Hepatocyte (in vitro differentiated cells): ENCODE results near the gene COX7A1. TPM values are rescaled to one million over a fixed set of nuclear protein-coding genes. Genes with fewer than 3 reads are reported as not detected.

Experiments used
- DNase-seq: peaks from one replicate; pipeline ENCODE4 v3.0.0-alpha.2; 2016; ENCODE audit warnings: low spot score
- H2AFZ ChIP-seq: fragments of 200-600 bp; sonication (generic); 2 replicates; pipeline ENCODE4 v1.6.0; 2016; ENCODE audit warnings: antibody characterized with exemption, mild to moderate bottlenecking
- H3K27ac ChIP-seq: fragments of 200-600 bp; sonication (generic); 2 replicates; pipeline ENCODE4 v1.5.1; 2016; ENCODE audit warnings: mild to moderate bottlenecking
- H3K27me3 ChIP-seq: fragments of 200-600 bp; sonication (generic); 2 replicates; pipeline ENCODE4 v1.6.1; 2016
- H3K36me3 ChIP-seq: fragments of 200-600 bp; sonication (generic); replicated peaks from 2 replicates; pipeline ENCODE4 v1.5.1; 2016; ENCODE audit warnings: low read depth; ENCODE audit not compliant: insufficient read depth
- H3K4me1 ChIP-seq: fragments of 200-600 bp; sonication (generic); 2 replicates; pipeline ENCODE4 v1.5.1; 2016; ENCODE audit warnings: mild to moderate bottlenecking, moderate library complexity; ENCODE audit not compliant: insufficient read depth
- H3K4me2 ChIP-seq: fragments of 200-600 bp; sonication (generic); 2 replicates; pipeline ENCODE4 v1.6.0; 2016
- H3K4me3 ChIP-seq: fragments of 200-600 bp; sonication (generic); 2 replicates; pipeline ENCODE4 v1.5.1; 2016; ENCODE audit warnings: mild to moderate bottlenecking
- H3K79me2 ChIP-seq: fragments of 200-600 bp; sonication (generic); 2 replicates; pipeline ENCODE4 v1.6.0; 2017; ENCODE audit warnings: mild to moderate bottlenecking
- H3K9me2 ChIP-seq: fragments of 200-600 bp; sonication (generic); replicated peaks from 2 replicates; pipeline ENCODE4 v1.6.0; 2017; ENCODE audit warnings: mild to moderate bottlenecking; ENCODE audit not compliant: insufficient read depth
- H3K9me3 ChIP-seq: fragments of 200-600 bp; sonication (generic); 2 replicates; pipeline ENCODE4 v1.5.1; 2016; ENCODE audit warnings: low read depth, mild to moderate bottlenecking
- H4K20me1 ChIP-seq: fragments of 200-600 bp; sonication (generic); 2 replicates; pipeline ENCODE4 v1.6.0; 2016; ENCODE audit warnings: mild to moderate bottlenecking; ENCODE audit not compliant: insufficient read depth, poor library complexity, severe bottlenecking
- CTCF ChIP-seq: fragments of 200-600 bp; sonication (generic); IDR thresholded peaks from 2 replicates; pipeline ENCODE4 v1.5.1; 2016; ENCODE audit warnings: antibody characterized with exemption, mild to moderate bottlenecking; ENCODE audit not compliant: poor library complexity
- EZH2 ChIP-seq: fragments of 200-600 bp; sonication (generic); IDR thresholded peaks from 2 replicates; pipeline ENCODE4 v1.6.1; 2016; ENCODE audit warnings: antibody characterized with exemption, mild to moderate bottlenecking, borderline replicate concordance
- EZH2phosphoT487 ChIP-seq: fragments of 200-600 bp; sonication (generic); IDR thresholded peaks from one replicate; pipeline ENCODE4 v1.6.1; 2018; ENCODE audit warnings: antibody characterized with exemption, mild to moderate bottlenecking, low read depth, moderate library complexity; ENCODE audit not compliant: unreplicated experiment, severe bottlenecking
- WGBS: methylation state at CpG from one replicate; pipeline ENCODE4 v1.1.6; 2016; ENCODE audit warnings: low lambda C conversion rate; ENCODE audit errors: missing lambda C conversion rate; 5-methylcytosine and 5-hydroxymethylcytosine counted together
- polyA plus RNA-seq: library from polyadenylated mRNA; unstranded; fragments of >200 nt; fragmentation: Nextera tagmentation; extraction: Ambion mirVana; gene quantifications from 2 replicates; pipeline ENCODE4 v1.2.1, GENCODE V29; 2016
- total RNA-seq: library from RNA; depleted of rRNA; stranded (reverse); fragments of >200 nt; gene quantifications from 2 replicates; pipeline ENCODE4 v1.2.3, GENCODE V29; 2014

Gene COX7A1
- total and polyA plus RNA-seq, 2 experiments from 2014 or later: not detected

GRCh38 chr19:36172852-36173251 lies 20.6 kb upstream of the COX7A1 start:
- DNase-seq: no peak
- no peaks in the 10 kb centered on the region for H3K9me2 ChIP-seq
- H3K36me3 ChIP-seq: no peaks in the 10 kb centered on the region
- no peak overlapping the region for H3K4me2 ChIP-seq
- H3K27me3 ChIP-seq: no peaks in the 10 kb centered on the region
- 96% methylated on average over 5 of the region's 5 CpGs for WGBS
- H4K20me1 ChIP-seq: no peaks in the 10 kb centered on the region
- no peaks in the 10 kb centered on the region for H3K79me2 ChIP-seq
- no peak overlapping the region for H2AFZ ChIP-seq
- H3K27ac ChIP-seq: no peak overlapping the region
- no peaks in the 10 kb centered on the region for H3K9me3 ChIP-seq
- no peak overlapping the region for H3K4me3 ChIP-seq
- TF ChIP-seq EZH2: no peak
- TF ChIP-seq EZH2phosphoT487: no peak
- no peak for TF ChIP-seq CTCF
- H3K4me1 ChIP-seq: peaks cover 12% of the 10 kb centered on the region

- no peaks in the 10 kb centered on the region for H3K36me3 ChIP-seq
- no peaks in the 10 kb centered on the region for H4K20me1 ChIP-seq
- no peaks in the 10 kb centered on the region for H3K9me2 ChIP-seq
- whole genome bisulfite sequencing: 32% methylated on average over 9 of the region's 9 CpGs
- no peaks in the 10 kb centered on the region for H3K79me2 ChIP-seq
- no peaks in the 10 kb centered on the region for H3K27me3 ChIP-seq
- H3K27ac ChIP-seq: peak overlapping the region; percentile 96
- no peaks in the 10 kb centered on the region for H3K9me3 ChIP-seq
- H3K4me3 ChIP-seq: no peak overlapping the region
- no peak overlapping the region for H2AFZ ChIP-seq
- H3K4me2 ChIP-seq: peak overlapping the region; percentile 63
- DNase-seq: peak; percentile 46
- no peak for TF ChIP-seq EZH2
- TF ChIP-seq EZH2phosphoT487: no peak
- no peak for TF ChIP-seq CTCF
- peaks cover 12% of the 10 kb centered on the region for H3K4me1 ChIP-seq
Measured at GRCh38 chr19:36169084-36169760, 17.0 kb upstream of the COX7A1 start.

- Histone ChIP-seq H3K36me3 (no peaks in the 10 kb centered on the region), H4K20me1 (no peaks in the 10 kb centered on the region), H3K27ac (no peak overlapping the region), H3K4me1 (no peaks in the 10 kb centered on the region), H3K27me3 (no peaks in the 10 kb centered on the region), H3K79me2 (no peaks in the 10 kb centered on the region), H3K4me3 (no peak overlapping the region), H3K4me2 (no peak overlapping the region), H2AFZ (no peak overlapping the region), H3K9me2 (no peaks in the 10 kb centered on the region), H3K9me3 (no peaks in the 10 kb centered on the region)
- 98% methylated on average over 12 of the region's 12 CpGs for WGBS
- DNase-seq: no peak
- TF ChIP-seq EZH2phosphoT487: no peak
- no peak for TF ChIP-seq CTCF
- no peak for TF ChIP-seq EZH2
Measured at GRCh38 chr19:36163813-36164212, 11.6 kb upstream of the COX7A1 start.
